ENCODE data around the gene TCIRG1.

Gene TCIRG1

GRCh38 chr11:68004551-68005335 lies 34.1 kb upstream of the TCIRG1 start:
- DNase-seq: no peak

GRCh38 chr11:68006606-68007166 lies 32.1 kb upstream of the TCIRG1 start:
- DNase-seq: no peak

- DNase-seq: no peak
Observed at GRCh38 chr11:68007498-68008380, 31.1 kb upstream of the TCIRG1 start.

- no peak for DNase-seq
Observed at GRCh38 chr11:68008381-68009337, 30.2 kb upstream of the TCIRG1 start.

GRCh38 chr11:68009391-68010089 lies 29.3 kb upstream of the TCIRG1 start:
- no peak for DNase-seq

- DNase-seq: peak; percentile 85
Observed at GRCh38 chr11:68010090-68011041, 28.5 kb upstream of the TCIRG1 start, which contains the start of gene ALDH3B1. Gene ALDH3B1, plus strand, starts transcription at chr11:68010327. Its CDS starts 4,971 bp downstream, at chr11:68015298.

GRCh38 chr11:68011051-68011943 lies 27.5 kb upstream of the TCIRG1 start:
- no peak for DNase-seq

GRCh38 chr11:68012044-68012842 lies 26.6 kb upstream of the TCIRG1 start:
- no peak for DNase-seq

- DNase-seq: no peak
Observed at GRCh38 chr11:68012843-68013610, 25.8 kb upstream of the TCIRG1 start.

- no peak for DNase-seq
Observed at GRCh38 chr11:68013611-68014156, 25.1 kb upstream of the TCIRG1 start.

GRCh38 chr11:68014157-68014946 lies 24.5 kb upstream of the TCIRG1 start:
- DNase-seq: peak; percentile 42

- DNase-seq: no peak
Observed at GRCh38 chr11:68014947-68015447, 23.8 kb upstream of the TCIRG1 start.

- no peak for DNase-seq
Observed at GRCh38 chr11:68015467-68015866, 23.4 kb upstream of the TCIRG1 start.

- DNase-seq: no peak
Observed at GRCh38 chr11:68016161-68016903, 22.5 kb upstream of the TCIRG1 start.
